Measurements from ENCODE around the gene TEX53.

Gene TEX53

DNA sequence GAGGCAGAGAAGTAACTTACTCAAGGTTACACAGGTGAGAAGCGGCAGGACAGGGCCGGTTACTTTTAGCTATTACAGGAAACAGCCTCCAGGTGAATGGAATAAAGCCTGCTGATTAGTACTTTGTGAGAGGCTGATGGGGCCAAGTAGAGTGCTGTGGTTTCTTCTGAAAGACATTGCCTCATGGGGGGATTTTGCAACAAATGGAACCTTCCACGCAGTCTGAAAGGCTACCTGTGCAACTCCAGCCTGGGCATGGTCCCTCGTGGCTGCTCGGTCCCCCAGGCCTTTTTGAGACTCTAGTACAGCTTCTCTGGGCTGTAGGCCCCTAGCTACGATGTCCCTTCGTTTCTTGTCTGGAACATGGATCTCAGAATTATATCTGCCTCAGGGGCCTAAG, 44.5 kb downstream of the TEX53 start:
- Histone ChIP-seq H3K9me3 (ENCODE audit: control insufficient read depth in 1 of 2, low read length in 2 of 2) (no peaks in the 10 kb centered on the region), H3K4me1 (ENCODE audit: control insufficient read depth in 1 of 2, insufficient read depth in 2 of 2, low read length in 2 of 2) (peaks cover 8 to 23% of the 10 kb centered on the region in 2 donors), H3K36me3 (ENCODE audit: control insufficient read depth in 1 of 2, insufficient read depth in 2 of 2, low read length in 2 of 2) (peaks cover 0 to under 1% of the 10 kb centered on the region in 2 donors), H3K27ac (ENCODE audit: low read length) (no peak overlapping the region), H3K27me3 (ENCODE audit: low read depth, low read length) (no peaks in the 10 kb centered on the region), H3K4me3 (ENCODE audit: low read depth in 1 of 2, low read length in 2 of 2) (no peak overlapping the region)

DNA sequence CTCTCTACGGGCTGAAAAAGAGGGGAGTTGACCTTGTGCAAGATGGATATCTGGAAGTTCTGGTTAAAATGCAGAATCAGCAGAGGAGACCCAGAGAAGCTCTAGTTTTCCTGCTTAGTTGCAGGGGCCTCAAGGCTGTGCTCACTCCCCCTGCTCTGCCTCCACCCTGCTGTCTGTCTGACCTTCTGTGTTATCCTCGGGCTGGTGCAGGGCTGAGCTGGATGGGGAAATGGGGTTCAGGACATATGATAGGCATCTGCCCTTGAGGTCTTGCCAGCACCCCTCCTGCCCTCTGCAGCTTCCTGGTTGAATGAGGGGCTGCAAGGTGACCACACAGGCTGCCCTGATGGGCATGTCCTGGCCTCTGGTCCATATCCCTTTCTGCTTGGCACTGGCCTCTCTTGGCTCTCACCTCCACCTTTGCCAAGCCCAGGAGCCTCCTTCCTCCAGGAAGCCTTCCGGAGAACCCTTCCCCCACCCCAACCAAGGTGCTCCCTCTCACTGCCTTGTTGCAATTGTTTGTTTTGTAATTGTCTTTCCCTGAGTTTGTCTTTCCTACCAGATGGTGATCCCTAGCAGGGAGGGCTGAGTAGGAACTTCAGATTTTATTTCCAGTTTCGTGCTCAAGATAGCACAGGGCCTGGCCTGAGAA, 45.2 kb downstream of the TEX53 start:
- Histone ChIP-seq H3K27ac (ENCODE audit: low read length) (peak overlapping the region; percentile 85), H3K36me3 (ENCODE audit: control insufficient read depth in 1 of 2, insufficient read depth in 2 of 2, low read length in 2 of 2) (no peaks in the 10 kb centered on the region), H3K4me3 (ENCODE audit: low read depth in 1 of 2, low read length in 2 of 2) (peak overlapping the region; percentile 76 to 86), H3K27me3 (ENCODE audit: low read depth, low read length) (no peaks in the 10 kb centered on the region), H3K4me1 (ENCODE audit: control insufficient read depth in 1 of 2, insufficient read depth in 2 of 2, low read length in 2 of 2) (peaks cover 8 to 23% of the 10 kb centered on the region in 2 donors), H3K9me3 (ENCODE audit: control insufficient read depth in 1 of 2, low read length in 2 of 2) (no peaks in the 10 kb centered on the region)

DNA sequence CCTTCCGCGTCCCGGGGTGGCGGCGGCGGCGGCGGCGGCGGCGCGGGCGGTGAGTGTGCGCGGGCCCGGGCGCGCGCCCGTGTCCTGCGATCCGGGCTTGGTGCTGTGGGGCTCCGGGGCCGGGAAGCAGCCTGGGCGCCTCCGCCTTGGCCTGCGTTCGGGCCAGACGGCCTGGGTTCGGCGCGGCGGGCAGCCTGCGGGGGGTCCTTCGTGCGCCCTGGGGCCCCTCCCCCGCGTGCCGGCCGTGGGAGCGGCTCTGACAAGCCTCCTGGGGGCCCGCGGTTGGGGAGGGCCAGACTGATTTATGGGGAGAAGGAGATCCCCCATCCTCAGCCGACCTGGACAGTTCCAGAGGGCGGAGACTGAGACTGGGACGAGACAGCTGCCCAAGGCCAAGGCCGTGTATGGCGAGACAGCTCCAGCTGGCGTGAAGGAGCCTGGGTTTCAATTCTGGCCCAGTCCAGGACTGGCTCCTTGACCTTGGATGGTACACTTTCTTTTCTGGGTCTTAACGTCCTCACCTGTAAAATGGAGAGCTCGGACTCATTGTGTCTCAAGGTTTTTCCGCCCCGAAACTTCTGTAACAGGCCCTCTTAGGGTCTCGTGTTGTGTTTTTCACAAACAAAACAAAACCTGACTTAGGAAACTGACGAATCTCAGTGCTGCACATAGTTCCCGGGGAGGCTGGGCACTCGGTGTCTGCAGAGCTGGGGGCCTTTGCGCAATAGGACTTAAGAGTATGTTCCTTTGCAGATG, 45.9 kb downstream of the TEX53 start:
- Histone ChIP-seq H3K27ac (ENCODE audit: low read length) (peak overlapping the region; percentile 85), H3K27me3 (ENCODE audit: low read depth, low read length) (no peaks in the 10 kb centered on the region), H3K4me1 (ENCODE audit: control insufficient read depth in 1 of 2, insufficient read depth in 2 of 2, low read length in 2 of 2) (peaks cover 4 to 18% of the 10 kb centered on the region in 2 donors), H3K4me3 (ENCODE audit: low read depth in 1 of 2, low read length in 2 of 2) (peak overlapping the region; percentile 76 to 86), H3K9me3 (ENCODE audit: control insufficient read depth in 1 of 2, low read length in 2 of 2) (no peaks in the 10 kb centered on the region), H3K36me3 (ENCODE audit: control insufficient read depth in 1 of 2, insufficient read depth in 2 of 2, low read length in 2 of 2) (no peaks in the 10 kb centered on the region)

DNA sequence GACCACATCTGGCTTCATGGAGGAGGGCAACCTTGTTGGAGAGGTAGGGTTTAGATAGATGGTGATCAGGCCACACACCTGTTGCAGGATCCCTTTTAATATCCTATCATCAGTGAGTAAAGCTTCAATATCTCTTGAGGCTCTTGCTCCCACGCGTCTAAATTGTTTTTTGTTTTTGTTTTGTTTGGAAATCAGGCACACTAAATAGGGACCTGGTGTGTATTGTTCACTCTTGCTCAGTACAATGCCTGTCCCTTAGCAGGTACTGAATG, 49.1 kb downstream of the TEX53 start:
- Histone ChIP-seq H3K4me3 (ENCODE audit: low read depth in 1 of 2, low read length in 2 of 2) (no peak overlapping the region), H3K27ac (ENCODE audit: low read length) (no peak overlapping the region), H3K27me3 (ENCODE audit: low read depth, low read length) (no peaks in the 10 kb centered on the region), H3K9me3 (ENCODE audit: control insufficient read depth in 1 of 2, low read length in 2 of 2) (no peaks in the 10 kb centered on the region), H3K36me3 (ENCODE audit: control insufficient read depth in 1 of 2, insufficient read depth in 2 of 2, low read length in 2 of 2) (no peaks in the 10 kb centered on the region), H3K4me1 (ENCODE audit: control insufficient read depth in 1 of 2, insufficient read depth in 2 of 2, low read length in 2 of 2) (peaks cover 3 to 17% of the 10 kb centered on the region in 2 donors)

DNA sequence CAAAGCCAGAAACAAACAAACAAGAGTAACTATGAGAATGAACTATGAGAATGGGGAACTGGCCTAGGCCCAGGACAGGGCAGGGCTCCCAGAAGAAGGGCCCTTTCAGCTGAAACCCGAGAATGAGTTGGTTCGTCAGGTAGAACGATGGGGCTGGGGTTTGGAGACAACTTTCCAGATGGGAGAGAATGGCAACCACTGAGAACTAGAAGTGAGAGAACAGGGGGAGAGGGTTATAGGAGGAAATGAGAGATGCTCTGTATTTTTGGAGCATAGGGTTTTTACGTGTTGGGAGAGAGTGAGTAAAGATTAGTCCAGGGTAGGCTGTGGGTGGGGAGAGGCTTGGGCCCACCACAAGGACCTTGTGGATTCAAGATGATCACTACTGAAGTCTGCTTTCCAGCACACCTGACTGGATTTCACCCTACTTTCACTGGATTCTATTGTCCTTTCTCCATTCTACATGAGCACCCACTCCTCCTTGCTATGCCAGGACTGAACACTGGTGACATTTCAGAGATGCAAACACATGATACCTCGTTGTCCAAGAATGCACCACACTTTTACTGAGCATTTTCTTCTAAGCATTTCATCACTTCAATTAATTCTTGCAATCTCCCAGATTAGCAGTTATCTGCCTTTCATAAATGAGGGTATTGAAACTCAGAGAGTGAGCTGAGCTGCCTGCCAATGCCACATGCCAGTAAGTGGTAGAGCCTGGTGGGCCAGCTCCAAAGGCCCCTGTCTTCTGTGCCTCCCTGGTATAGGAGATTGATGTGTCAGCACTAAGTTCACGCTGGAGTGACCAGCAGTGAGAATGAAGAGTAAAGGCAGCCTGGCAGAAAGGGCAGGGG, 49.7 kb downstream of the TEX53 start:
- no peaks in the 10 kb centered on the region for H3K36me3 ChIP-seq (ENCODE audit: control insufficient read depth in 1 of 2, insufficient read depth in 2 of 2, low read length in 2 of 2)
- no peak overlapping the region for H3K27ac ChIP-seq (ENCODE audit: low read length)
- no peaks in the 10 kb centered on the region for H3K27me3 ChIP-seq (ENCODE audit: low read depth, low read length)
- peaks cover 2 to 14% of the 10 kb centered on the region in 2 donors for H3K4me1 ChIP-seq (ENCODE audit: control insufficient read depth in 1 of 2, insufficient read depth in 2 of 2, low read length in 2 of 2)
- H3K9me3 ChIP-seq (ENCODE audit: control insufficient read depth in 1 of 2, low read length in 2 of 2) = no peaks in the 10 kb centered on the region
- no peak overlapping the region for H3K4me3 ChIP-seq (ENCODE audit: low read depth in 1 of 2, low read length in 2 of 2)

DNA sequence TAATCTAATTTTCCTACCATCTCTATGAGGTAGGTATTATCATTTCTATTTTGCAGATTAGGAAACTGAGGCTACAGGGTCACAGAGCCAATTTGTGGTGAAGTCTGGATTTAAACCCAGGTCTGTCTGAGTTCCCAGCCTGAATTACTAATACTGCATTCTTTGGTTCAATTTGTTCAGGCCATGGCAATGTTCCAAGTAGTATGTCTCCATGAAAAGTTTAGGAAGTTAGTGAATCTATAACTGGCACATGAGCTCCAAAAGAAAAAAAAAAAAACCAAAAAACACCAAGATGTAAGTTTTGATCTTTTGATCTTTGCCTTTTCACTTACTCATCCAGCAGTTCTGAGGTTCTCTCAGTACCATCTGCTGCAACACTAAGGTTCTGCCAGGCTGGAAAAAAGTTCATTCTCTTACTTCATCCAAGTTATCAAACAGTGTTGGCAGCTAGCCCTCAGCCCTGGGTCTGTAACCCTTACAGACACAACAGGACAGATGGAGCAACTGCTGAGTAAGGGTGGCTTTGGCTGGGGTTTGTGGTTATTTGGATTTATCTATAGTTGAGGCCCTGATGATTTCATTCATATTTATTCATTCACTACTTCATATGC, 50.9 kb downstream of the TEX53 start:
- Histone ChIP-seq H3K27me3 (ENCODE audit: low read depth, low read length) (no peaks in the 10 kb centered on the region), H3K36me3 (ENCODE audit: control insufficient read depth in 1 of 2, insufficient read depth in 2 of 2, low read length in 2 of 2) (no peaks in the 10 kb centered on the region), H3K4me3 (ENCODE audit: low read depth in 1 of 2, low read length in 2 of 2) (no peak overlapping the region), H3K27ac (ENCODE audit: low read length) (no peak overlapping the region), H3K9me3 (ENCODE audit: control insufficient read depth in 1 of 2, low read length in 2 of 2) (no peaks in the 10 kb centered on the region), H3K4me1 (ENCODE audit: control insufficient read depth in 1 of 2, insufficient read depth in 2 of 2, low read length in 2 of 2) (peaks cover 0 to 2% of the 10 kb centered on the region in 2 donors)
